AG10803 (cell line): ENCODE data around the gene IBSP.

ENCODE experiments used
- DNase-seq: peaks from one replicate; pipeline ENCODE4 v3.0.0; 2010; ENCODE audit warnings: low read depth
- H3K4me3 ChIP-seq: 2 replicates; pipeline ENCODE4 v1.5.1; 2011; ENCODE audit warnings: mild to moderate bottlenecking, low read length, control low read depth
- TF ChIP-seq, protein P1 (sequence below): conservative IDR thresholded peaks from 2 replicates; pipeline ENCODE4 v1.5.1; 2011; ENCODE audit warnings: mild to moderate bottlenecking, low read length, control low read depth, inconsistent platforms

The IBSP gene

DNA sequence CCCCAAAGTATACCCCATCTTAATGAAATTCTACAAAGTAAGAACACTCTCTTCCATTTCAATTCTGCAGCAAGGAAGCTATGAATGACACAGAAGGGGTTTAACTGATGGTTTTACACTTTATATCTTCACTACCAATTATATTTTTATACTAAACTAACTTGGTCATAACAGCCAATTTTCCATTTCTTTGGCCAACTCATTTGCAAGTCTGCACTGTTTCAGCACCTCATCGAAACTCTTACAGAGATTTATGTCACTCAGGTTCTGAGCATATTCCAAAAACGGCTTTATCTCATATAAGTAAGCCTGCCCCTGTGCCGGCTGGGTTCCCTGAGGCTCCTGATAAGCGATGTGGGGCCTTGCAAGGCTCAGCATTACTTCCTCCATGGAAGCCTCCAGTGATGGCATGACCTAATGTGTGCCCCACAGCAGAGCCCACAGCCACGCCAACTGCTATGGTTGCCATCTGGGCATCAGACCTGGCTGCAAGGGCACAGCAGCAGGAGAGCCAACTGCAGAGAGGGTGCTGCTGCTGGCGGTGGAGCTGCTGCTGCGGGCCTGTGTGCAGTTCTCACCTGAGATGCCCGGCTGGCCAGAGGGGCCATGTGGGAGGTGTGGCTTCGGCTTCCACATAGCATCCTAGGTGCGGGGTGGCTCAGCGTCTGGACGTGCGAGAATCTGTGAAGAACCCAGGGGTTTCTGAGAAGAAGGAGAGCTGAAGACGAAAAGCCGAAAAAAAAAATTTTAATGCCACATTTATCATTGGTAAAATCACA is 13.4 kb upstream of the IBSP start:
- TF ChIP-seq, protein P1, sequence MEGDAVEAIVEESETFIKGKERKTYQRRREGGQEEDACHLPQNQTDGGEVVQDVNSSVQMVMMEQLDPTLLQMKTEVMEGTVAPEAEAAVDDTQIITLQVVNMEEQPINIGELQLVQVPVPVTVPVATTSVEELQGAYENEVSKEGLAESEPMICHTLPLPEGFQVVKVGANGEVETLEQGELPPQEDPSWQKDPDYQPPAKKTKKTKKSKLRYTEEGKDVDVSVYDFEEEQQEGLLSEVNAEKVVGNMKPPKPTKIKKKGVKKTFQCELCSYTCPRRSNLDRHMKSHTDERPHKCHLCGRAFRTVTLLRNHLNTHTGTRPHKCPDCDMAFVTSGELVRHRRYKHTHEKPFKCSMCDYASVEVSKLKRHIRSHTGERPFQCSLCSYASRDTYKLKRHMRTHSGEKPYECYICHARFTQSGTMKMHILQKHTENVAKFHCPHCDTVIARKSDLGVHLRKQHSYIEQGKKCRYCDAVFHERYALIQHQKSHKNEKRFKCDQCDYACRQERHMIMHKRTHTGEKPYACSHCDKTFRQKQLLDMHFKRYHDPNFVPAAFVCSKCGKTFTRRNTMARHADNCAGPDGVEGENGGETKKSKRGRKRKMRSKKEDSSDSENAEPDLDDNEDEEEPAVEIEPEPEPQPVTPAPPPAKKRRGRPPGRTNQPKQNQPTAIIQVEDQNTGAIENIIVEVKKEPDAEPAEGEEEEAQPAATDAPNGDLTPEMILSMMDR: no peak

DNA sequence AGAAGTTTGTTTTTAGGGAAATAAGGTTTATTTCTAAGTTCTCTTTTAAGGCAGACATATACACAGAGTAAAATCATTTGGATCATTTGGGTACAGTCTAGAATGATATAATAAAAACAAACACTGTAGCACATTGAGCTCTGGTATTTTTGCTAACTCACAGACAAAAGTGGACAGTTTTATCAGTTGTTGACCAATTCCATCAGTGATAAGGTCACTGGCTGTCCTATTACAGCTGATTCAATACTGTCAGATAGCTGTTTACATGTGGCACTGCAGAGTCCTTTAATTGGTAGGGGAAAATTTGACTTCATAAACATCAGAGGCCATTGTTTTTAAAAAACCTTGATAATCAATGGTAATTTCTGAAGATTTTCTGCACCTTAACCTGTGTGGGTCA is 3.5 kb downstream of the IBSP start:
- TF ChIP-seq, protein P1: no peak
- no peak for DNase-seq
- no peak overlapping the region for H3K4me3 ChIP-seq

More for the DNA sequence above, 13.4 kb upstream of the IBSP start:
- DNase-seq: no peak
- no peak overlapping the region for H3K4me3 ChIP-seq

DNA sequence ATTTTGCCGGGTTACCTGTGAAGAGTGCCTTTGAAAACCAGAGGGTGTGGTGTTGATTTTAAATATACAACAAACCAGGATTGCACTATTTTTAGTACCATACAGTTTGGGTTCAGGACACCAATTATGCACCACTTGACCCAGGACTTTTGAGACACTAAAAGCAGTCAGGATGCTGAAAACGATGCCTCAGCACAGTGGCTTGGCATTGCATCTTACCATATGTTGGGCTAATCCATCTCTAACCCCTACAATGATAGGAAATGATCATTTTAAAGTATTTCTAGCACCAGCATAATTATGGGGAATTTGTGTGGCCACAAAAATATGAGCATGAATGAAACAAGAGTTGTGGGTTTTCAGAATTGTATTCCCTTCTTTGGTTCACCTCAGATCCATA is 4.1 kb downstream of the IBSP start:
- H3K4me3 ChIP-seq: no peak overlapping the region
- peak; percentile 24 for DNase-seq
- TF ChIP-seq, protein P1: no peak

DNA sequence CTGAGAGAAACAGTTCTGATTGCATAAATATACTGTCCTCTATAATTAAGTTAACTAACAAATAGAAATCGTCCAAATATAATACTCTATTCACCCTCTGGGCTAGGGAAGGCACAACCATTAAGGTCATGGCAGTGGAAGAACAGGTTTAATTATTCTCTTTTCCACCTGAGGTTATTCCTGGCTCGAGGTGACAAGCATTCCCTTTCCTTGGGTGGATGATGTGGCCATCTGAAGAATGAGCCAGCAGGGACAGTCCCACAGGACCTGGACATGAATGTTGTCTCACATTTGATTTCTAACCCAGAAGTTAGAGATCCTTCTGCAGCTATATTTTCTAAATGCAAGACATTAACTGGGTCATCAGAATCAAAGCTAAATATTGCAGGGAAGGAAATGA is 5.5 kb downstream of the IBSP start:
- DNase-seq: no peak
- TF ChIP-seq, protein P1: no peak
- no peak overlapping the region for H3K4me3 ChIP-seq

DNA sequence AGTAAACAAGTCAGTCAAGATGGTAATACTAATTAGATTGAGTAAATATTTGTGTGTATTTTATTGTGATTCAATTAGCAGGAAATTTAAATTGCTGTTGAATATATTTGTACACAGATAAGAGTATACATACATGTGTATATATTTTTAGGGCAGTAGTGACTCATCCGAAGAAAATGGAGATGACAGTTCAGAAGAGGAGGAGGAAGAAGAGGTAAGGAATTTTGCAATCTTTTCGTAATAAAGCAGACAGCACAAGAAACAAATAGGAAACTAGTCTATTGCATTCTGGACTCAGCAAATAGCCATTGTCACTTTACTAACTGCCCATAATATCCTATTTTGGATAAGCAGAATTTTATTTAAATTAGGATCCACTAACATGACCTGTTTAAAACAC is 6.6 kb downstream of the IBSP start:
- TF ChIP-seq, protein P1: no peak
- peak; percentile 51 for DNase-seq
- H3K4me3 ChIP-seq: no peak overlapping the region

DNA sequence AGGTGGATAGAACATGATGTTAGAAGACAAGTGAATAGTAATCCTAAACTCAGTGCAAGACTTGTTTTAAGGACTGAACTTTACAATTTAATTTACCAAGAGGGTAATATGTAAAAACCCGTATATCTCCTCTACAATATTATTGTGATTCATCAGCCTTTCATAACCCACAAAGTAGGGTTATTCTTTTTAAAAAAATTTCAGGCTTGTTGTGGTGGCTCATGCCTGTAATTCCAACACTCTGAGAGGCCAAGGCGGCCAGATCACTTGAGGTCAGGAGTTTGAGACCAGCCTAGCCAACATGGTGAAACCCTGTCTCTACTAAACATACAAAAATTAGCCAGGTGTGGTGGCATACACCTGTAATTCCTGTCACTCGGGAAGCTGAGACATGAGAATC is 7.2 kb downstream of the IBSP start:
- TF ChIP-seq, protein P1: no peak
- DNase-seq: peak; percentile 77
- H3K4me3 ChIP-seq: no peak overlapping the region

DNA sequence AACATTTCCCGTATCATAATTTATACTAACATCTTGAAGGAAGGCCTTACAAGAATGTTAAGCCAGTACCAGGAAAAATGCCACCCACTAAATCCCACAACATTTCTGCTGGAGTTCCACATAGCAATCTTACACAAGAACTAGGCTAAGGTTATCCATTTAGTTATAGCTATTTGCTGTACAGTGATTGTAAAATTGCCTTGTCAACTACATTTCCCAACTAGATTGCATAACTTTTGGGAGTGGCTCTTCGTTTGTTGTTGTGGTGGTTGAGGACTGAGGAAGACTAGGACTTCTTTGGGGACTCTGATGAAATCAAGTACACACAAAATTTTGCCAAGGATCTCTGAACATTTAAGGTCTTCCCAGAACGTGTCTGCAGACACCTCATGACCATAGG is 8.0 kb downstream of the IBSP start:
- H3K4me3 ChIP-seq: no peak overlapping the region
- peak; percentile 85 for DNase-seq
- TF ChIP-seq, protein P1: no peak
